GM12874 (cell line): ENCODE data around the gene ITPR2.

Source experiments
- TF ChIP-seq, protein P1 (sequence below): IDR thresholded peaks from 2 replicates; pipeline ENCODE4 v1.5.1; 2011; ENCODE audit warnings: low read depth, mild to moderate bottlenecking, control low read depth, low read length, moderate library complexity; ENCODE audit not compliant: insufficient read depth

Gene ITPR2

DNA sequence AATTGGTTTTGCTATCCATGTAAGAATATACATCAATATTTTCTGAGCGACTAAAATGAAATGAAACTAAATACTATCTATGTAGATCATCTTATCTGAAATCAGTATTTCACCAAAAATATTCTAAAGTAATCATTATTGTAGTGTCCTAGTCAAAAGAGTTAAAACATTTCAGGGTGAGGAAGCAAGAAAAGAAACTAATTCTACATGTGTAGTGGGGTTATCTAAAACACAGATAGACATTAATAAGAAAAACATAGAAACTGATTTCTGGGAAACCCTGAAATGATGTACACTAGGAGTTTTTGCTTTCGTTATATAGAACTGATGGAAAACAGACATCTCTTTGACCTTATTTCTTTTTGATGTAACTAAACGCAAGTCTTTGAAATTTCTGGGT is 379.7 kb downstream of the ITPR2 start:
- TF ChIP-seq, protein P1, sequence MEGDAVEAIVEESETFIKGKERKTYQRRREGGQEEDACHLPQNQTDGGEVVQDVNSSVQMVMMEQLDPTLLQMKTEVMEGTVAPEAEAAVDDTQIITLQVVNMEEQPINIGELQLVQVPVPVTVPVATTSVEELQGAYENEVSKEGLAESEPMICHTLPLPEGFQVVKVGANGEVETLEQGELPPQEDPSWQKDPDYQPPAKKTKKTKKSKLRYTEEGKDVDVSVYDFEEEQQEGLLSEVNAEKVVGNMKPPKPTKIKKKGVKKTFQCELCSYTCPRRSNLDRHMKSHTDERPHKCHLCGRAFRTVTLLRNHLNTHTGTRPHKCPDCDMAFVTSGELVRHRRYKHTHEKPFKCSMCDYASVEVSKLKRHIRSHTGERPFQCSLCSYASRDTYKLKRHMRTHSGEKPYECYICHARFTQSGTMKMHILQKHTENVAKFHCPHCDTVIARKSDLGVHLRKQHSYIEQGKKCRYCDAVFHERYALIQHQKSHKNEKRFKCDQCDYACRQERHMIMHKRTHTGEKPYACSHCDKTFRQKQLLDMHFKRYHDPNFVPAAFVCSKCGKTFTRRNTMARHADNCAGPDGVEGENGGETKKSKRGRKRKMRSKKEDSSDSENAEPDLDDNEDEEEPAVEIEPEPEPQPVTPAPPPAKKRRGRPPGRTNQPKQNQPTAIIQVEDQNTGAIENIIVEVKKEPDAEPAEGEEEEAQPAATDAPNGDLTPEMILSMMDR, result no peak

DNA sequence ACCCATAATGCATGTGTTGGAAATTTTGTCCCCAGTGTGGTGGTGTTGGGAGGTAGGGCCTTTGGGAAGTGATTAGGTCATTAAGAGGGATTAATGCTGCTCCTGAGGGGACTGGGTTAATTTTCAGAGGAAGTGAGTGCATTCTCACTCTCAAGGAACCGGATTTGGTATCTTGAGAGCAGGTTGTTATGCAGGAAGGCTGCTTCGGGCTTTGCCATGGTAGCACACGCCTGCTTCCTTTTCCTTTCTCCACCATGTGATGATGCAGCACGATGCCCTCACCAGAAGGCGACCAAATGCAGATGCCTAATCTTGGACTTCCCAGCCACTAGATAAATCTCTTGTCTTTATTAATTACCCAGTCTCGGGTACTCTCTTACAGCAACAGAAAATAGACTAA is 380.5 kb downstream of the ITPR2 start:
- TF ChIP-seq, protein P1, result no peak

DNA sequence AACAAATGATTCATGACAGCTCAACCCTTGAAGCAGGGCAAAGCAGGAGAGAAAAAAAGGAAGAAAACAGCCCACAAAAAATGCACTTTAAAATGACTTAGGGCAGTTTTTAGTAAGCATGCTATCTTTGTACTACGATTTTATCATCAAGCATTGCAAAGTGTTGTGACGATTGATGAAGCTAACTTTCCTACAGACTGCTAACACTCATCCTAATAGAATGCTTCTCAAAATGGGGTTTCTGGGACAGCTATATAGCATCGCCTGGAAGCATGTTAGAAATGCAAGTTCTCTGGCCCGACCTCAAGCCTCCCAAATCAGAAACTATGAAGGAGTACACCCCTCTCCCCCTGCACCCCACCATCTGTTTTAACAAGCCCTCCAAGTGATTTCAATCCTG is 381.2 kb downstream of the ITPR2 start:
- TF ChIP-seq, protein P1, result no peak

DNA sequence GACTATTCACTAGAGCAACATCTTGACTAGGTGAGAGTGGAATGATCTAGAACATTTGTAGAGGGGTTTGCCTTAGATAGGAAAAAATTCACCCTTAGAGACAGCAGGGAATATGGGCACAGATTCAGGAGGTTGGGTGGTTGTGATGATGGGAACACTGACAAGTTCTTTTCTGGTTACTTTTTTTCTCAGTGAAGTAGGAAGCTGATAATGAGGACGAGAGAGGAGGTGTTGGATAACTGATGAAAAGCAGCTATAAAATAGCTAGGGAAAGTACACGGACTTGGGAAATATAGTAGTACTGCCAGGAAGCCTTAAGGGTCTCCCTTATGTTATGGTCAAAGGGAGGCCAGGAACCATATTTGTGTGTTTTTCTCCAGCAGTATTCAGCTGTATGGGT is 387.1 kb downstream of the ITPR2 start:
- TF ChIP-seq, protein P1, result no peak

DNA sequence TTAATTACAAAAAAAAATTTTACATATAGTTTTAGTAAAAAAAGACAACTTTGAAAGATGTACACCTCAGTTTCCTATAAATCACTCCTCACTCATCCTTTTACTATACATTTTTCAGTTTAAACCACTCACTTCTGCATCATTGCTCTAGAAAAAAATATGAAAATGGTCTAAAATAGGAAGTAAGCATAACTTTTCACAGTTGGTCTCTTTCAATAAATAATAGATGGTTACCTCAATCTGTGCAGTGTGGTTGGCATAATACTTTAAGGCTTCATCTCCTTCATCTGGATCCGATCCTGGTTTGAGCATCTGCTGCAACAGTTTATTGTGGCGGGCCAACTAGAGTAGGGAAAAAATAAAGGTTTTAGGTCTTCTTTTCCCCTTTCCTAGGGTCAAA is 389.7 kb downstream of the ITPR2 start:
- TF ChIP-seq, protein P1, result no peak

DNA sequence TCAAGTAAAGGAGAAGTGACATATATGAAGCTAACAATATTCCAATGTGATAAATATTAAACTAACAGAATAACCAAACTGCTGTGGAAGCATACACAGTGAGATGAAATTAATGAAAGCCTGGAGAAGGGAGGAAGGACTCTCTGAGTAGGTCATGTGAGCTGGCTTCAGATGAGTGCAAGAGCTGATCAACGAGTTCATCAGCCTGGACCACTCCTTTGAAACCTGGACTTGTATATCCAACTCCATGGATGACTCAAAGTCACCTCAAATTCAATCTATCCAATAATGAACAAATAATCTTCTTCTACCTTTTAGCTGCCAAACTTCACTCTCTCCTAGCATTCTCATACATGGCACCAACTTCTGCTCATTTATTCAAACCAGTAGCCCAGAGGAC is 391.6 kb downstream of the ITPR2 start:
- TF ChIP-seq, protein P1, result no peak

DNA sequence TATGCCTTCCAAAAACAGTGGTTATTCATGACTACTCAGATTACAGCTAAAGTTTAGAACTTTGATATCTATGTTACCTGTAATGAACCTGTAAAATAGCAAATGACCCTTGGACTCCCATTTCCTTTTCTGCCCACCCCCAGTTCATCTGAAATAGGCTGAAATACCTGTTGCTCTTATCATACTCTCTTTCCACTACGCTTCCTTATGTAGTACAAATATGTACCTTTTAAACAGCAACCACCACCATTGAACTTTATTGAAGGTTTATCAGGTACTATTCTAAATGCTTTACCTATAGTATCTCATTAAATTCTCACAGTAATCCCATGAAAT is 398.0 kb downstream of the ITPR2 start:
- TF ChIP-seq, protein P1, result no peak

DNA sequence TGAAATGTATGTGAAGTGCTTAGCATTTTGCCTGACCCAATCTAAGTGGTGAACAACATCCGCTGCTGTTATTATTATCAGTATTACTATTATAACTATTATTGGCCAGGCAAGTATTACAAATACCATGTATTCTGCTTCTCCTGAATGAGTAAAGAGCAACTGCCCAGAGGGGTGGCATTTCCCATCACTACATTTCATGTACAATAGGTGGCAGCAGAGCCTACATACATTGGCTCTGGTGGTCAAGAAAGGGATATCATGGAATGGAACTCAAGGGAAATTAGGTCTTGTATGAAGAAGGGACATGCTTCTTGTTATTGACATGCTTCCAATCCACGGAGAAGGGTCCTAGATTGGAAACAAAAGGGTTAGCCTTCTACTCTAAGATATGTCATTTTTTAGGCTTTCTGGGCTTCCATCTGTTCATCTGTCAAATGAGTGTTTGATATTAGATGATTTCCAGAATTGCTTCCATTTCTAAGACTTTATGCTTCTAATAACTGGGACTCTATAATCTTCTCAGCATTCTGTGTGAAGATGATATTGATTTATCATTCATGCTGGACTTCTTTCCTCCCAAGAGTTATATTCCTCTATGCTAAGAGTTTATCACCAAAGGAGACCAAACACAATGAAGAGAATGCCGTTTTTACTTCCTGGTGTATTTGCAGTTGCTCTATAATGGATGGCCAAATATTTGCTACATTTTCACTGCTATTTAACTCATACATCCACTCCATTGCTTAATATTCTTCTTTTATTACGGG is 398.5 kb downstream of the ITPR2 start:
- TF ChIP-seq, protein P1, result peak; percentile 61; the same call in 1 of the 2 replicates
